Astrocyte (in vitro differentiated cells and primary cell): Measurements from ENCODE around the gene JPH3.

Experiments
- EZH2 ChIP-seq: IDR thresholded peaks from 2 replicates; pipeline ENCODE4 v1.6.1; 2012; ENCODE audit warnings: mild to moderate bottlenecking, low read length, inconsistent platforms; ENCODE audit not compliant: insufficient read depth
- TF ChIP-seq, protein P1 (sequence below): IDR thresholded peaks from 2 replicates; pipeline ENCODE4 v1.5.1; 2011; ENCODE audit warnings: low read depth, mild to moderate bottlenecking, inconsistent platforms, low read length, moderate library complexity; ENCODE audit not compliant: insufficient read depth

GRCh38 chr16:87652799-87653198 lies 50.5 kb downstream of the JPH3 start:
- TF ChIP-seq, protein P1, sequence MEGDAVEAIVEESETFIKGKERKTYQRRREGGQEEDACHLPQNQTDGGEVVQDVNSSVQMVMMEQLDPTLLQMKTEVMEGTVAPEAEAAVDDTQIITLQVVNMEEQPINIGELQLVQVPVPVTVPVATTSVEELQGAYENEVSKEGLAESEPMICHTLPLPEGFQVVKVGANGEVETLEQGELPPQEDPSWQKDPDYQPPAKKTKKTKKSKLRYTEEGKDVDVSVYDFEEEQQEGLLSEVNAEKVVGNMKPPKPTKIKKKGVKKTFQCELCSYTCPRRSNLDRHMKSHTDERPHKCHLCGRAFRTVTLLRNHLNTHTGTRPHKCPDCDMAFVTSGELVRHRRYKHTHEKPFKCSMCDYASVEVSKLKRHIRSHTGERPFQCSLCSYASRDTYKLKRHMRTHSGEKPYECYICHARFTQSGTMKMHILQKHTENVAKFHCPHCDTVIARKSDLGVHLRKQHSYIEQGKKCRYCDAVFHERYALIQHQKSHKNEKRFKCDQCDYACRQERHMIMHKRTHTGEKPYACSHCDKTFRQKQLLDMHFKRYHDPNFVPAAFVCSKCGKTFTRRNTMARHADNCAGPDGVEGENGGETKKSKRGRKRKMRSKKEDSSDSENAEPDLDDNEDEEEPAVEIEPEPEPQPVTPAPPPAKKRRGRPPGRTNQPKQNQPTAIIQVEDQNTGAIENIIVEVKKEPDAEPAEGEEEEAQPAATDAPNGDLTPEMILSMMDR, result no peak
- TF ChIP-seq EZH2, result no peak
